Activated CD8-positive, alpha-beta memory T cell treated with anti-CD3 and anti-CD28 coated beads, Interleukin-2, amount 50 U/mL, for 24 hours (primary cell): ENCODE measurements around the gene MSH2.
"Not testable (repeated sequence)": the region's sequence is repeated elsewhere in the genome, so short reads cannot be mapped to it uniquely, and the experiment has no call there.

Experiments used
- DNase-seq: peaks from one replicate; pipeline ENCODE4 v3.0.0-alpha.2; 2020; ENCODE audit errors: extremely low read depth

Gene MSH2

DNA sequence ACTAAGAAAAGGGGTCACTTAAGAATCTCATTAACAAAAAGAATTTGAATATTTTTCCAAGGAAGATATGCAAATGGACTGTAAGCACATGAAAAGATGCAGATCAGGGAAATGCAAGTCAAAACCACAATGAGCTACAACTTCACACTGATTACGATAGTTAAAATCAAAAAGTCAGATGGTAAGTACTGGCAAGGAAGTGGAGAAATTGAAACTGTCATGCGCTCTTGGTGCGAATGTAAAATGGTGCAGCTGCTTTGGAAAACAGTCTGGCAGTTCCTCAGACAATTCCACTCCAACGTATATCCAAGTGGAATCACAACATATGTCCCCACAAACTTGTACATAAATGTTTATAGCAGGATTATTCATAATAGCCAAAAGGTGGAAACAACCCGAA, 81.4 kb downstream of the MSH2 start:
- DNase-seq, result no peak

GRCh38 chr2:47485177-47485576, 82.2 kb downstream of the MSH2 start:
- DNase-seq, result no peak

- DNase-seq, result no peak
Observed at GRCh38 chr2:47485751-47486300, 82.9 kb downstream of the MSH2 start.

DNA sequence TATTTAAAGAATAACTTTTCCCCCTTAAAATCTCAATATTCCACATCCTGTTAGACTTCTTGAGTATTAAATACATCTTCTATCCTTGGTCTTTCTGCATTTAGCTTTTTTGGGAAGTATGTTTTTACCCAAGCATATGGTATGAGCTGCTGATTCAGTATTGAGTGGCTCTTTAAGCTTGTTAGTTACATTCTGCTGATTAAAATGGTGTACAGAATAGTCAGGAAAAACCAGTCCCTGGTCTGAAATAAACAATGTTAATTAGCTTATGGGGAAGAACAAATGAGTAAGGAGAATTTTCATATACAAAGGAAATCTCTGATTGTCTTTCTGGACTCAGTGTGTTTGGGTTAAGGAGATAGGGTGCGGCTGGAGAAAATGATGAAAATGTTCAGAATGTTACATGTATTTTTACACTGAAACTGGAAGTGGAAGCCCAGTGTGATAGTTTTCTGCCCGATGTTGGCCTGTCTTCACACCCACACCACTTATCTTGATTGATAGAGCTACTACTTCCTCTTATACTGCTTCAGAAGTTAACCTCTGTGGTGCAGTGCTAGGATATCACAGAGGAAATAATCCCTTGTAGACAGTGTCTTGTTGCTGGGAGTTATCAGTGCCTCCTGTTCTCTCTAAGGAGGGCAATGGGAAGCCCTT, 84.0 kb downstream of the MSH2 start:
- DNase-seq, result no peak

- no peak for DNase-seq
Observed at GRCh38 chr2:47487498-47487875, 84.5 kb downstream of the MSH2 start.

DNA sequence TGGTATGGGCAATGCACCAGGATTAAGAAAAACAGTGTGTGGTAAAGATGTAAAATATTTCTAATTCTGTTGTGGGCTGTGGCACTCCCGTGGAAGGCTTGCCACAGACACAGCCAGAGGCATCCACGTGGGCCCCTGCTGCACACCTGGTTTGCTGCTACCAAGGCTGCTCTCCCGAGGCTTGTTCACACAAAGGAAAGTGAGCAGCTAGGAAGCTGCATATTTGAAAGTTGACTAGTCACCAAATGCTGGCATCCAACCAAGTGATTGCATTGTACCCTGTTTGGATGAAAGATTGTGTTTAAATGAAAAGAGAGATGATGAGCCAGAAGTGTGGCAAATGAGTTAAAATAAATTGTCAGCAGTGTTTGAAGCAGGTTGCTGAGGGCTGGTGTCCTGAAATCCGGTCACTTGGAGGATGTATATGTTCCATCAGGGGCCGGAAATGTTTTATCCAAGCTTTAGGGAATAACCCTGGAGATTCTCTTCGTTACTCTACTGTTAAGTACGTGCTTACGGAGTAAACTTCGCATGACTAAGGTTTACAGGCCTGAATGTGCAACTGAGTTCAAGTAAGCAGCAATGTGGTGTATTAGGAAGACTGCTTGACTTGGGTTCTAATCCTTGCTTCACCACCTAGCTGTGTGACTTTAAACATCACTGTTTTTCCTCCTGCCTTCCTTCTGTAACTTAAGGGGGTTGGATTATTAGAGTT, 86.1 kb downstream of the MSH2 start:
- no peak for DNase-seq

- no peak for DNase-seq
Observed at GRCh38 chr2:47490406-47490805, 87.5 kb downstream of the MSH2 start.

DNA sequence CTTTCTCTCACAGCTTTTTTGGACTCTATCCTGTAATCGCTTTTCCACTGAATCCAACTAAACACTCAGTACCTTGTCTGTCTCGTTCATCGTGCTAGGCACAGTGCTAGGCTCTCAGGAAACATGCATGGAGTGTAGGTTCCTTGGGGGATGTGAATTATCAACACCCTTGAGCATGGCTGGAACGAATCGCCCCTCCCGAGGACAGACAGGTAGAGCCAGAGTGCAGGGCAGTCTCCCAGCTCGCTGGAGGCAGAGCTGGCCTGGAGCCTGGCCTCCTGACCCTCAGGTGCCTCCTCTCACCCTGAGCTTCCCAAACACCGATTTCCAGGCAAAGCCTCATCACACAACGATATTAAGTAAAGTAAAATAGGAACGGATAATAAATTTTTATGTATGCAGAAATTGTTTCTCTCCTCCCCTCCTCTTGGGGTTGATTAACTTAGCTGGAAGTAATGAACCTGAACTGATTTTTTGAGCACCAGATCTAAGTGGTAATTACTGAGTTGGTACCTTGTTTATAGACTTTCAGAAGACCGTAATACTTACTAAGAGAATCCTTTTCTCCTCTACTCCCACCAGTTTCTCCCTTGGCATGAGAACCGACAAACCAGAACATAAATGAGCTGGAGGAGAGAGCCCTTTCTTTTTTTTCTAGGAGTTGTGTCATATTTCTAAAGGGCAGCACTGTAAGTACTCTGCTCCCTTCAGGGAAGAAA, 90.5 kb downstream of the MSH2 start:
- no peak for DNase-seq

DNA sequence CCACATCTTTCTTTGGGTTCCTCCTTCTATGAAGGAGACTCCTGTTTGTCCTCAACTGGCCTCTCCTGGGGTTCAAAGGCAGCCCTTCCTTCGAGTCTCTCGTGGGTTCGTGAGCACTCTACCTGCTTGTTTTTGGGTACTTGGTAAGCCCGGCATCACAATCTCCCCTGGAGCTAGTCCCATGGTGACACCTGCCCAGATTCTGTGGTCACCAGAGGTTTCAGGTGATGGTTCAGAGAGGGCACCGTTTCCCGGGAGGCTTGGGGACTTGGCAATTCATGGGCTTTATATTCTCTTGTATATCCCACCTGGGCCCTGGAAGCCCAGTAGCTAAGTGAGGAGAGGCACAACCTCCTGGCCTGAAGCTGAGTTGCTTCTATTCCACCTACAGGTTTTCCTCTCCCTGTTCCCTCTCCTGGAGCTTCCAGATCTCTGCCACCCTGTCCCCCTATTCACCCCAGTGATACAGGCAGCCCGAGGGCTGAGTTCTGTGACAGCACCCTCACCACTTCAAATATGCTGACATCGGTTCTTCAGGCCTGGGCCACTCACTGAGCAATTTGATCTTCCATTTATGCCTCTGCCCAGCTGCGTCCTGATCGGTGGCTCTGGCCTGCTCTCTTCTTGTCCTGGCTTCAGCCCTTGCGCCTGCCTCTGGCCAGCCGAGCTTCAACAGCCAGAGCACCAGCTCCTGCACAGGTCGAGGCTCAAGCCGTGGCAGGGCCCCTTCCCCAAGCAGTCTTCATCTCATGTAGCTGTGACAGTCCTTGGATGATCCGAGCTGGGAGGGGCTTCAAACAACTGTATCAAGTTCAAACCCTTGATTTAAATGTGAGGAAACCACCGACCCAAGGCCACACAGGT, 91.5 kb downstream of the MSH2 start:
- DNase-seq, result no peak

- no peak for DNase-seq
Observed at GRCh38 chr2:47497843-47498460, 95.0 kb downstream of the MSH2 start.

DNA sequence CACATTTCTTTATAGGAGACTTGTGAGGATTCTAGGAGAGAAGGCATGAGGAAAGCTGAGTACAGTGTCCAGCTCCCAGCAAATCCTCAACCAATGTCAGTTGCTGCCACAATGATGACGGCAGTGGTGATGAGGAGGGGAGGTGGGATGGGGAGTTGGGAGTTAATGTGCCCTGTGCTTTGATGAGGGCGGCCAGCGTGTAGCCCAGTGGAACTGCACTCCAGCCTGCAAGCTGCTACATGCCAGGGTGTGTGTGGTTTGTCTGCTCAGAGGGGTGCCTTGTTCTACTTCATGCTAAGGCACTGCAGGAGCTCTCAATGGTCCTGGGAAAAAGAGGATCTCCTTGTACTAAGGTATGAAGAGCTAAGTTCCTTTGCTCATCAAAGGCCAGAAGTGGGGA, 96.1 kb downstream of the MSH2 start:
- DNase-seq, result no peak

GRCh38 chr2:47499621-47500309, 96.8 kb downstream of the MSH2 start:
- DNase-seq, result no peak

DNA sequence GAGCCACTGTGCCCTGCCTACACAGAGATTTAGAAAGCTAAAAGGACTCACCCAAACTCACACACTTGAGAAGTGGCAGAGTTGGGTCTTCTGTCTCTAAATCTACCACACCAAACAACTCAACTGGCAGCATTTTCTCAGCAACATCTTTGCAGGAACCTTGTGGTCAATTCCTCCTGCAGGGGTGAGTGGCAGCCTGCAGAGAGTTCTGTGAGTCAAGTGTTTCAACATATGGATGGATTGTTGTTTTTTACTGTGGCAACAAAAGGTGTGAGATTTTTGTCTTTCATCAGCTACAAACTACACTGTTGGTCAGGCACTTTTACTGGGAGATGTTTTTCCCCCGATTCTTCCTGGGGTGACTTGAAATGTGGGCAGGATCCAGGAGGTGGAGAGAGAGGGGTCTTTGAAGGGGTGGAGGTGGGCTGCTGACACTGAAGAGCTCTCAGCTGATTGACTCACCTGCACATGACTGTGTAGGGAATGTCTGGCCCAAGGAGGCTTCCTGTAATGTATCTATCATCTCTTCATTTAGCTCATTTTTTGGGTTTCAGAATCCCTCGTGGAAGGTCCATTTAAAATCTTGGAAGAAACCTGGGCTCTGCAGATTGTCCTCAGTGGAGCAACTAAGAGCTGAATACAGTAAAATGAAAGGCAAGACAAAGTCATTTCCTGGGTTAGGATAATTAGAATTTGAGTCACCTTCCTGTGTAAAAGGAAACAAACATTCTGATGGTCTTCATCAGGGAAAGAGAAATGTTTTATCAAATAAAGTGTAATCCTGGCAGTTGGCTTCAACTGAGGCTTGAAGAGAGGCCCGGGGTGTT, 98.6 kb downstream of the MSH2 start:
- DNase-seq, result no peak

DNA sequence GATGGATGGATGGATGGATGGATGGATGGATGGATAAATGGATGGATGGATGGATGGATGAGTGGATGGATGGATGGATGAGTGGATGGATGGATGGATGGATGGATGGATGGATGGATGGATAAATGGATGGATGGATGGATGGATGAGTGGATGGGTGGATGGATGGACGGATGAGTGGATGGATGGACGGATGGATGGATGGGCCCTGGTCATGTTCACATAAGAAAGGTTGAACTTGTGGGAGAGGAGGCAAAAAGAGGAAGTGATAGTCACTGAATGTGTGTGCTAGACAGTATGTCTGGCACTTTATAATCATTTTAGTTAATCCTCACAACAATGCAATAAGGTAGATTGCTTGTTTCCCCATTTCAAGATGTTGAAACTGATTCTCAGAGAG, 99.5 kb downstream of the MSH2 start:
- DNase-seq, result not testable (repeated sequence)

DNA sequence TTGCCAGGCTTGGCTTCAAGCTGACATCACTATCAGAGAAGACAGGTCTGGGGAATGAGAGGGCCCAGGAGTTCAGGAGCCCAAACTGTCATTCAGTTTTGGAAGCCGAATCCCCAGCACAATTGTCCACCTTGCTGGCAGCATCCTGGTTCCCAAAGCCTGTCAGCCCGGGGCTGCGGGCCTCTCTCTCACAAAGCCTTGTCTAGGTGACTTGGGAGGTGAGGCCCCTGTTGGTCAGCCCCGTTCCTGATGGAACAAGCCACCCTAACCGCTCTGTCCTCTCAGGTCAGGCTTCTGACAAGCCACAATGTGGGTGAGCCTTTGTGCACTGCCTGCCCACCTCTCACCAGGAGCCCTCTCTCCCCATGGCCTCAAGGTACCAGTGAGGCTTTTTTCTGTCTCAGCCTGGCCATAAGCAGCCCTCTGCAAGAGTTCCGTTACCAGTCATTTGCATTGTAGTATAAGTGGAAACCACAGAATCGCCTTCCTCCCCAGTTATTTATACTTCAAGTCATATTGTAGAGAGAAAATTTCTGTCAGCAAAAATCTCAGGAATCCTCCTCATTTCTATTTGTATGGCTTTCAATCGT, 100.6 kb downstream of the MSH2 start:
- no peak for DNase-seq

DNA sequence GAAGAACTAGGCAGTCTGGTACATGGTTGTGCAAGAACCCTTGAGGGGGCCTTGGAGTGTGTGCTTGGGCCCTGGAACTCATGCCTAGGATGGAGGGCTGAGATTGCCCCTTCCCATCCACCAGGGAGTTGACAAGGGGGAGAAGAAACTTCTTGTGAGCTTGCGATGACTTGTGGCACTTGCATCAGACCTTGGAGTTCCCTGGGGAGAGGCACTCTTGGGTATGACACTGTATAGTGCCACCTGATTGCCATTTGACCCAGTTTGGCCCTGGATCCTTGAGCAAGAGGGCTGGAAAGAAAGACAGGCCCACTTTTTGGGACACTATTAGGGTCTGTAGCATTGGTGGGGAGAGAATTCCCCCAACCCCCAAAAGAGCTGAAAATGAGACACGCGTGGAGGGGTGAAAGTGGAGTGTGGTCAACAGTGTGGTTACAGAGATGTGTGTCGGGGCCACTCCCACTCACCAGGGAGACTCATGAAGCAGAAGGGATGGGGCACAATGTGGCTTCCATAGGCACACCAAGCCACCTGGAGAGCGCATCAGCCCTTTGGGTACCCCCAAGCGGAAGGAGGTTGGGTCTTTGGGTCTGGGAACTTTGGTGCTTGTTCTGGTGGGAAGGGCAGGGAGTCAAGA, 101.3 kb downstream of the MSH2 start:
- DNase-seq, result no peak

DNA sequence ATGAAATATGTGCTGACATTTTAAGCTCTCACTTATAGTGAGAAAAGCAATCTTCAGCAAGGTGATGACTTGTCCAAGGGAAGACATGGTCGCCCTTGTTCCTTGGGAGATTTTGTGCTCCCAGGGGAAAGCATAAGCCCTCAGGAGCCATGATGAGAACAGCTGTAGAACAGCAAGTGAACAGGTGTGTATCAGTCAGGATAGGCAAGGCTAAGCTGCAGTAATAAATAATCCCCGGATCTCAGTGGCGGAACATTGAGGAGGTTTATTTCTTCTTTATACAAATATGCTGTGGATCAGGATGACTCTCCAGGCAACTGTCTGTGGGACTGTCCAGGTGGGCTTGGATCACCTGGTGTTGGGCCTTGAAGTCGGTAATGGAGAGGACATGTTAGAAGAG, 103.1 kb downstream of the MSH2 start:
- DNase-seq, result no peak

- no peak for DNase-seq
Observed at GRCh38 chr2:47506436-47506835, 103.5 kb downstream of the MSH2 start.

DNA sequence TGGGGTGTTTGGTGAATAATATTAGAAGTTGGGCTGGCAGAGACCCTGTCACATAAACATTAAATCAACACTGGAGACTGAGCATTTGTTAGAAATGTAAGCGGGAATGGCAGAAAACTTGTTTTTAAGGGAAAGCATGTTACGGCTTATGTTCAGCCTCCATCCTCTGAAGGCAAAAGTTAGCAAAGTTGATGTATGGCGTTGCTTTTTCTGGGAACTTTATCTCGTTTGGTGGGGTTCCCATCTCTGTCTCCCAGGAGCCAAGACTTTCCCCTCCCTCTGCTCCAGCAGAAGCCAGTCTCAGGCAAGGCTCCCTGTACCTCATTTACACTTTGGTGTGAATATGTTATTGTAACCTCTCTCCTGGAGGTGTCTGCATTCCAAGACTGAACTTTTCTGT, 105.1 kb downstream of the MSH2 start:
- DNase-seq, result no peak
